Spleen (tissue), 11 donors: Measurements from ENCODE around the gene BAZ1B. TPM values are rescaled to one million over a fixed set of nuclear protein-coding genes. Genes with fewer than 3 reads are reported as not detected.

Source experiments
- DNase-seq: peaks from one replicate; pipeline ENCODE4 v3.0.0-alpha.2; 2020
- H3K27ac ChIP-seq, 8 donors: fragments of 200-600 bp; sonication (generic) in 7 of 8; 1 replicate in 4 of 8; 2 replicates in 4 of 8; pipeline versions ENCODE4 v1.5.0 to v1.8.0; 2016 to 2021; ENCODE audit warnings: inconsistent platforms in 4 of 8, mild to moderate bottlenecking in 4 of 8, moderate library complexity in 1 of 8
- H3K27me3 ChIP-seq, 7 donors: fragments of 200-600 bp; sonication (generic) in 6 of 7; replicated peaks in 1 of 7; 1 replicate in 4 of 7; 2 replicates in 3 of 7; pipeline versions ENCODE4 v1.5.0 to v1.8.0; 2016 to 2021; ENCODE audit warnings: inconsistent platforms in 3 of 7, mild to moderate bottlenecking in 1 of 7
- H3K36me3 ChIP-seq, 6 donors: fragments of 200-600 bp; sonication (generic) in 5 of 6; 1 replicate in 4 of 6; 2 replicates in 2 of 6; pipeline versions ENCODE4 v1.5.0 to v1.8.0; 2016 to 2021; ENCODE audit warnings: inconsistent platforms in 2 of 6
- H3K4me1 ChIP-seq, 6 donors: fragments of 200-600 bp; sonication (generic) in 5 of 6; 1 replicate in 3 of 6; 2 replicates in 3 of 6; pipeline versions ENCODE4 v1.5.0 to v1.8.0; 2016 to 2021; ENCODE audit warnings: inconsistent platforms in 3 of 6
- H3K4me3 ChIP-seq, 8 donors: fragments of 200-600 bp; sonication (generic) in 7 of 8; 1 replicate in 4 of 8; 2 replicates in 4 of 8; pipeline versions ENCODE4 v1.5.0 to v1.8.0; 2016 to 2021; ENCODE audit warnings: inconsistent platforms in 4 of 8, mild to moderate bottlenecking in 4 of 8, moderate library complexity in 2 of 8
- H3K9me3 ChIP-seq, 8 donors: fragments of 200-600 bp; sonication (generic) in 7 of 8; 1 replicate in 4 of 8; 2 replicates in 4 of 8; pipeline versions ENCODE4 v1.5.0 to v1.8.0; 2016 to 2021; ENCODE audit warnings: inconsistent platforms in 4 of 8
- CTCF ChIP-seq, 11 experiments: fragments of 200-600 bp in 7 of 11; fragments of 450-650 bp in 4 of 11; sonication (generic) in 4 of 11; IDR thresholded peaks in 8 of 11; conservative IDR thresholded peaks in 3 of 11; 1 replicate in 7 of 11; 2 replicates in 4 of 11; pipeline versions ENCODE4 v1.4.0 to v1.8.0; 2016 to 2021; ENCODE audit warnings: antibody characterized with exemption in 11 of 11, inconsistent platforms in 4 of 11, mild to moderate bottlenecking in 1 of 11
- POLR2A ChIP-seq, 3 donors: fragments of 450-650 bp; IDR thresholded peaks; one replicate each; pipeline ENCODE4 v1.5.1; 2017; ENCODE audit warnings: antibody characterized with exemption in 3 of 3, mild to moderate bottlenecking in 1 of 3
- POLR2AphosphoS5 ChIP-seq, 3 donors: sonication (generic); formaldehyde crosslinking; IDR thresholded peaks; one replicate each; pipeline ENCODE4 v1.5.1; 2017; ENCODE audit warnings: antibody characterized with exemption in 3 of 3
- WGBS, 5 donors: extraction: QIAGEN DNeasy Blood & Tissue Kit in 3 of 5; methylation state at CpG; one replicate each; pipeline versions ENCODE4 v1.1.5 to v1.1.7; 2013 to 2018; 5-methylcytosine and 5-hydroxymethylcytosine counted together
- intact Hi-C: fragments of 100-400 bp; cut with DNase I; formaldehyde crosslinking; loops from one replicate; pipeline ENCODE4 v1.15.0; 2023; ENCODE audit warnings: low total_unique reads
- polyA plus RNA-seq, 3 donors: library from polyadenylated mRNA; stranded (reverse); fragments of 200-250 nt; gene quantifications; one replicate each; pipeline ENCODE4 v1.2.1, GENCODE V29; 2013
- total RNA-seq, 7 donors: library from RNA; depleted of rRNA in 3 of 7; stranded (reverse); fragments of >200 nt in 3 of 7; fragmentation: NEBNext Ultra II Directional in 4 of 7; extraction: Animal tissue kit (Norgen Biotek cat#: 25700) in 4 of 7; gene quantifications; one replicate each; pipeline versions ENCODE4 v1.1.0 to v1.2.1, GENCODE V29; 2016 to 2021
- donor health status: healthy with polysubstance abuse.
- donor health status: DM: no; HTN: no; CAD: no; lungs with moderate emphysema.
- donor health status: DM: no; HTN: no; CAD: no.
- donor health status: Bipolar disorder and iron deficiency.
- donor health status: healthy.
- donor health status: DM: no; HTN: no; CAD: no.
- donor health status: DM: yes; HTN: yes; CAD: no.

BAZ1B gene
- total and polyA plus RNA-seq, 10 donors, result 9.2 to 61.4 (median 54.9) TPM

GRCh38 chr7:73454424-73454823, 67.7 kb downstream of the BAZ1B start:
- Histone ChIP-seq H3K36me3 (peaks cover 0 to 99% (median 79%) of the 10 kb centered on the region in 6 donors), H3K27ac (no peak overlapping the region), H3K9me3 (no peaks in the 10 kb centered on the region), H3K27me3 (no peaks in the 10 kb centered on the region), H3K4me3 (no peak overlapping the region), H3K4me1 (peaks cover 0 to 31% (median 11%) of the 10 kb centered on the region in 6 donors)
- intact Hi-C loops, result no loop called here
- 69 to 87% (median 86%) methylated on average over 3 of the region's 3 CpGs for WGBS, 5 donors
- no peak for DNase-seq
- TF ChIP-seq POLR2AphosphoS5 (IDR thresholded peaks at IDR 0.05) (no peak), POLR2A (IDR thresholded peaks at IDR 0.05) (no peak), CTCF (IDR thresholded peaks at IDR 0.05 in 8 of 11, conservative IDR thresholded peaks at IDR 0.05 in 3 of 11) (no peak)

GRCh38 chr7:73452999-73453635, 69.0 kb downstream of the BAZ1B start:
- intact Hi-C loops, result no loop called here

GRCh38 chr7:73451780-73452398, 70.2 kb downstream of the BAZ1B start:
- peak; percentile 85 to 96 (median 93) for TF ChIP-seq CTCF (IDR thresholded peaks at IDR 0.05 in 8 of 11, conservative IDR thresholded peaks at IDR 0.05 in 3 of 11)
- TF ChIP-seq POLR2AphosphoS5 (IDR thresholded peaks at IDR 0.05), result no peak
- no peak for TF ChIP-seq POLR2A (IDR thresholded peaks at IDR 0.05)
- 60 to 65% (median 63%) methylated on average over 5 of the region's 5 CpGs for WGBS, 5 donors
- Histone ChIP-seq H3K4me3 (no peak overlapping the region), H3K27me3 (no peaks in the 10 kb centered on the region), H3K27ac (peak overlapping the region in 1 of 8 donors; percentile 6), H3K9me3 (no peaks in the 10 kb centered on the region), H3K4me1 (peaks cover 0 to 31% (median 11%) of the 10 kb centered on the region in 6 donors), H3K36me3 (peaks cover 0 to 99% (median 78%) of the 10 kb centered on the region in 6 donors)
- intact Hi-C loops, result no loop called here
- DNase-seq, result no peak

More at GRCh38 chr7:73452999-73453635, 69.0 kb downstream of the BAZ1B start:
- no peaks in the 10 kb centered on the region for H3K27me3 ChIP-seq
- no peak for DNase-seq
- no peaks in the 10 kb centered on the region for H3K9me3 ChIP-seq
- WGBS, 5 donors, result 31 to 53% (median 39%) methylated on average over 2 of the region's 2 CpGs
- H3K36me3 ChIP-seq, result peaks cover 0 to 99% (median 78%) of the 10 kb centered on the region in 6 donors
- H3K27ac ChIP-seq, result peak overlapping the region in 2 of 8 donors; percentile 17 to 35
- peaks cover 0 to 31% (median 11%) of the 10 kb centered on the region in 6 donors for H3K4me1 ChIP-seq
- H3K4me3 ChIP-seq, result no peak overlapping the region
- no peak for TF ChIP-seq CTCF (IDR thresholded peaks at IDR 0.05 in 8 of 11, conservative IDR thresholded peaks at IDR 0.05 in 3 of 11)
- no peak for TF ChIP-seq POLR2AphosphoS5 (IDR thresholded peaks at IDR 0.05)
- TF ChIP-seq POLR2A (IDR thresholded peaks at IDR 0.05), result no peak

- intact Hi-C loops, result loop anchor here (10.0 kb wide), 1 partner anchor 625 kb away; the partner anchor contains the start of gene TYW1B
- WGBS, 5 donors, result 95 to 96% (median 96%) methylated on average over 5 of the region's 5 CpGs
Measured at GRCh38 chr7:73449422-73449821, 72.7 kb downstream of the BAZ1B start.

More at GRCh38 chr7:73449422-73449821, 72.7 kb downstream of the BAZ1B start:
- H3K9me3 ChIP-seq, result no peaks in the 10 kb centered on the region
- no peak overlapping the region for H3K27ac ChIP-seq
- H3K4me1 ChIP-seq, result peaks cover 0 to 30% (median 11%) of the 10 kb centered on the region in 6 donors
- DNase-seq, result no peak
- TF ChIP-seq POLR2AphosphoS5 (IDR thresholded peaks at IDR 0.05), result no peak
- no peak for TF ChIP-seq CTCF (IDR thresholded peaks at IDR 0.05 in 8 of 11, conservative IDR thresholded peaks at IDR 0.05 in 3 of 11)
- no peak for TF ChIP-seq POLR2A (IDR thresholded peaks at IDR 0.05)
- H3K27me3 ChIP-seq, result no peaks in the 10 kb centered on the region
- H3K36me3 ChIP-seq, result peaks cover 0 to 99% (median 81%) of the 10 kb centered on the region in 6 donors
- no peak overlapping the region for H3K4me3 ChIP-seq
